ENCODE measurements around the gene CSF1R. TPM values are rescaled to one million over a fixed set of nuclear protein-coding genes. Genes with fewer than 3 reads are reported as not detected.
A peak's percentile ranks its signal among the peaks of the same experiment; 100 is the strongest.

Gene CSF1R
- polyA plus RNA-seq, 5 donors = 21.7 to 24.9 (median 23.5) TPM

GRCh38 chr5:150073086-150073625 is 13.2 kb downstream of the CSF1R start:
- no peak for DNase-seq

GRCh38 chr5:150070821-150071220 is 15.5 kb downstream of the CSF1R start:
- DNase-seq = no peak

- no peak for DNase-seq
These were observed 16.4 kb downstream of the CSF1R start for GRCh38 chr5:150069672-150070627.

- DNase-seq = no peak
These were observed 17.3 kb downstream of the CSF1R start for GRCh38 chr5:150068961-150069645.

GRCh38 chr5:150068472-150068871 is 17.9 kb downstream of the CSF1R start:
- DNase-seq = no peak

- DNase-seq = no peak
These were observed 18.3 kb downstream of the CSF1R start for GRCh38 chr5:150068071-150068470.

GRCh38 chr5:150067405-150067960 is 18.9 kb downstream of the CSF1R start:
- DNase-seq = no peak

- DNase-seq = no peak
These were observed 19.4 kb downstream of the CSF1R start for GRCh38 chr5:150066901-150067396.

- no peak for DNase-seq
These were observed 19.9 kb downstream of the CSF1R start for GRCh38 chr5:150066436-150066835.

GRCh38 chr5:150065886-150066285 is 20.5 kb downstream of the CSF1R start:
- DNase-seq = no peak

- DNase-seq = no peak
These were observed 21.0 kb downstream of the CSF1R start for GRCh38 chr5:150065346-150065745.

GRCh38 chr5:150064681-150065220 is 21.6 kb downstream of the CSF1R start:
- DNase-seq = no peak

GRCh38 chr5:150063638-150064037 is 22.7 kb downstream of the CSF1R start:
- no peak for DNase-seq

GRCh38 chr5:150062216-150062922 is 24.0 kb downstream of the CSF1R start:
- no peak for DNase-seq

GRCh38 chr5:150061538-150061995 is 24.8 kb downstream of the CSF1R start:
- DNase-seq = no peak

GRCh38 chr5:150060471-150060870 is 25.9 kb downstream of the CSF1R start:
- no peak for DNase-seq

- DNase-seq = no peak
These were observed 26.7 kb downstream of the CSF1R start for GRCh38 chr5:150059623-150060022.

GRCh38 chr5:150058480-150059126 is 27.8 kb downstream of the CSF1R start:
- DNase-seq = peak; percentile 11 to 19

- DNase-seq = no peak
These were observed 28.4 kb downstream of the CSF1R start for GRCh38 chr5:150057996-150058395.

- DNase-seq = no peak
These were observed 28.8 kb downstream of the CSF1R start for GRCh38 chr5:150057511-150057910.

GRCh38 chr5:150057052-150057451 is 29.3 kb downstream of the CSF1R start:
- DNase-seq = no peak

All from right lung (tissue), 5 donors.